ENCODE measurements around the gene TGFBRAP1.

TGFBRAP1 gene

DNA sequence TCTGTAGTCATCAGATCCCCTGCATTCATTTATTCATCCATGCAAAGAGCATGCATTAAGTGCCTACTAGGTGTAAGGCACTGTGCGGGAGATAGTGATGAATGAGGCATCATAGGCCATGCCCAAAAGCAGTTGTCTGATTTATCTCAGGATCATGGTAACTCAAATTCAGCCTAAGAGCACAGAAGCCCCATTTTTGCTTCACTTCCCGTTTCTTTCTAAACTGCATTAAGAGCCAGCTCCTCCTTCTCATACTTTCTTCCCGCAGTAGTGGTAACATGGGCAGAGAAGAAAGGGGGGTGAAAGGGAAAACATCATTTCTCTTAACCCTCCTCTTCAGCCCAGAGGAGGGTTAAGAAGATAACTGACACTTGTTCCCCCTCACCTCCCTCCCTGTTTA, 85.1 kb downstream of the TGFBRAP1 start:
- TF ChIP-seq, protein P1, sequence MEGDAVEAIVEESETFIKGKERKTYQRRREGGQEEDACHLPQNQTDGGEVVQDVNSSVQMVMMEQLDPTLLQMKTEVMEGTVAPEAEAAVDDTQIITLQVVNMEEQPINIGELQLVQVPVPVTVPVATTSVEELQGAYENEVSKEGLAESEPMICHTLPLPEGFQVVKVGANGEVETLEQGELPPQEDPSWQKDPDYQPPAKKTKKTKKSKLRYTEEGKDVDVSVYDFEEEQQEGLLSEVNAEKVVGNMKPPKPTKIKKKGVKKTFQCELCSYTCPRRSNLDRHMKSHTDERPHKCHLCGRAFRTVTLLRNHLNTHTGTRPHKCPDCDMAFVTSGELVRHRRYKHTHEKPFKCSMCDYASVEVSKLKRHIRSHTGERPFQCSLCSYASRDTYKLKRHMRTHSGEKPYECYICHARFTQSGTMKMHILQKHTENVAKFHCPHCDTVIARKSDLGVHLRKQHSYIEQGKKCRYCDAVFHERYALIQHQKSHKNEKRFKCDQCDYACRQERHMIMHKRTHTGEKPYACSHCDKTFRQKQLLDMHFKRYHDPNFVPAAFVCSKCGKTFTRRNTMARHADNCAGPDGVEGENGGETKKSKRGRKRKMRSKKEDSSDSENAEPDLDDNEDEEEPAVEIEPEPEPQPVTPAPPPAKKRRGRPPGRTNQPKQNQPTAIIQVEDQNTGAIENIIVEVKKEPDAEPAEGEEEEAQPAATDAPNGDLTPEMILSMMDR (IDR thresholded peaks at IDR 0.05; ENCODE audit: control extremely low read depth, extremely low read depth, low read depth, missing control alignments) = no peak
- ChIA-PET POLR2A (no interaction called here), CTCF (interaction anchor here (18.6 kb wide), 1 partner anchor 128 kb away, joined by 492 read pairs; no protein-coding TSS in a partner anchor)
- no peak for DNase-seq (ENCODE audit: extremely low spot score)

DNA sequence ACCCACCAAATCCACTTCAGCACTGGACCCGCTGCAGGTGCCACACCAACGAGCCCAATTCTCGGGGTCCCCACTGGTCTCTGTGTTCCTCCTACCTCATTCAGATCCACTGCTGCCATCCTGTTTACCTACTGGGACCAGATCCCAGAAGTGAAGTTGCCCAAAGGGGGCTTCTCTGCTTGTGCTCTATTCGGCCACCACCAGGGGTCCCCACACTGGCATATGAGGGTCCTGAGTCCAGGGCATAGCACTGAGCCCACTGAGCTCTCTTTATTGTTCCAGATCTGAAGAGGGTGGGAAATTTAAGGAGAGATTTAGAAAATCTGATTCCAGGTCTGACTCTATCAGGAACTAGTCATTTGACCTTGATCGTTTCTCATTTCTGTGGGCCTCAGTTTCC, 85.6 kb downstream of the TGFBRAP1 start:
- TF ChIP-seq, protein P1 (IDR thresholded peaks at IDR 0.05; ENCODE audit: control extremely low read depth, extremely low read depth, low read depth, missing control alignments) = no peak
- DNase-seq (ENCODE audit: extremely low spot score) = no peak
- ChIA-PET CTCF (interaction anchor here (1.0 to 18.6 kb wide), 2 partner anchors 15 to 127 kb away, joined by 3 to 492 read pairs; no protein-coding TSS in a partner anchor), POLR2A (no interaction called here)

DNA sequence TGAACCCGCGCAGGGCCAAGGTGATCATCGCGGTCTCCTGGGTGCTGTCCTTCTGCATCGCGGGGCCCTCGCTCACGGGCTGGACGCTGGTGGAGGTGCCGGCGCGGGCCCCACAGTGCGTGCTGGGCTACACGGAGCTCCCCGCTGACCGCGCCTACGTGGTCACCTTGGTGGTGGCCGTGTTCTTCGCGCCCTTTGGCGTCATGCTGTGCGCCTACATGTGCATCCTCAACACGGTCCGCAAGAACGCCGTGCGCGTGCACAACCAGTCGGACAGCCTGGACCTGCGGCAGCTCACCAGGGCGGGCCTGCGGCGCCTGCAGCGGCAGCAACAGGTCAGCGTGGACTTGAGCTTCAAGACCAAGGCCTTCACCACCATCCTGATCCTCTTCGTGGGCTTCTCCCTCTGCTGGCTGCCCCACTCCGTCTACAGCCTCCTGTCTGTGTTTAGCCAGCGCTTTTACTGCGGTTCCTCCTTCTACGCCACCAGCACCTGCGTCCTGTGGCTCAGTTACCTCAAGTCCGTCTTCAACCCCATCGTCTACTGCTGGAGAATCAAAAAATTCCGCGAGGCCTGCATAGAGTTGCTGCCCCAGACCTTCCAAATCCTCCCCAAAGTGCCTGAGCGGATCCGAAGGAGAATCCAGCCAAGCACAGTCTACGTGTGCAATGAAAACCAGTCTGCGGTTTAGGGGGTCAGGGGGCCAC, 87.1 kb downstream of the TGFBRAP1 start:
- TF ChIP-seq, protein P1 (IDR thresholded peaks at IDR 0.05; ENCODE audit: control extremely low read depth, extremely low read depth, low read depth, missing control alignments) = no peak
- ChIA-PET CTCF (interaction anchor here (1.2 to 18.6 kb wide), 3 partner anchors 12 to 126 kb away, joined by 4 to 492 read pairs (median 6); no protein-coding TSS in a partner anchor), POLR2A (no interaction called here)
- no peak for DNase-seq (ENCODE audit: extremely low spot score)

DNA sequence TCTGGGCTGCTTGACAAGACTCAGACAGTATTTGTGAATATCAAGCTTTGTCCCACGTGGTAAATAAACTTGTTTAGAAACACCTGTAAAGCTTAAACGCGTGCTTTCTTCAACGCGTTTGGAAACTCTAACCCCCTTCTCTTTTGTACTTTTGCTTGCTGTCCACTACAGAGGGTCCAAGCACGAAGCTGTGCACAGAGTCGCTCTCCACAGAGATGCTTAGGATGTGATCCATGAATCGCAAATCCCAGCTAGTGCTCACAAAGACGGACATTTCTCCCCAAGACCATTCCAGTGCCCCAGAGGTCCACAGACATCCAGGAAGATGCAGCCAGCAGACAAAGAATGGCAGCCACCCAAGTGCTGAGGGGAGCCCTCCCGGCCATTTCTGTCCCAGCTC, 88.1 kb downstream of the TGFBRAP1 start, which contains the start of gene GPR45:
GPR45 (plus strand) TSS at position 301 of the 400 bp plus-strand sequence. CDS start 116 bp downstream, outside the sequence.
- CTCF ChIA-PET = interaction anchor here (0.5 to 18.6 kb wide), 5 partner anchors 11 to 143 kb away, joined by 3 to 492 read pairs (median 6); no protein-coding TSS in a partner anchor
- no peak for DNase-seq (ENCODE audit: extremely low spot score)
- POLR2A ChIA-PET = no interaction called here
- TF ChIP-seq, protein P1 (IDR thresholded peaks at IDR 0.05; ENCODE audit: control extremely low read depth, extremely low read depth, low read depth, missing control alignments) = no peak

DNA sequence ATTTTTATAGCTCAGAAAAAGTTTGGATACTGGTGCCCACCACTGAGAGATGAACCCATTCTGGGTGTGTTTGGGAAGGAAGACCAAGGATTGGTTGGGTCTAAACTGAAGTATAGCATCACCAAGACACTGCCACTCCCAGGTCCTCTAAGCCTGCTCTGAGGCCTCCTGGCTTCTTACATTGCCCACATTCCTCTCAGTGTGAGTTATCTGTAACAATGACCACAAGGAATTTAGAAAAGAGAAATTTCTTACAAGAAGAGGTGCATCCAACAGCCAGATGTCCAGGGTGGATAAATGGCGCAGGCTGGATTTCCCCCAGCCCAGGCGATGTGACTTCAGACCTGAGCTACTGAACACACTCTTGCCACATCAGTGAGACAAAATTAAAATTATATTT, 89.6 kb downstream of the TGFBRAP1 start:
- CTCF ChIA-PET = interaction anchor here (0.7 to 18.6 kb wide), 5 partner anchors 11 to 145 kb away, joined by 3 to 492 read pairs (median 4); no protein-coding TSS in a partner anchor
- TF ChIP-seq, protein P1 (IDR thresholded peaks at IDR 0.05; ENCODE audit: control extremely low read depth, extremely low read depth, low read depth, missing control alignments) = no peak
- no peak for DNase-seq (ENCODE audit: extremely low spot score)
- POLR2A ChIA-PET = no interaction called here

DNA sequence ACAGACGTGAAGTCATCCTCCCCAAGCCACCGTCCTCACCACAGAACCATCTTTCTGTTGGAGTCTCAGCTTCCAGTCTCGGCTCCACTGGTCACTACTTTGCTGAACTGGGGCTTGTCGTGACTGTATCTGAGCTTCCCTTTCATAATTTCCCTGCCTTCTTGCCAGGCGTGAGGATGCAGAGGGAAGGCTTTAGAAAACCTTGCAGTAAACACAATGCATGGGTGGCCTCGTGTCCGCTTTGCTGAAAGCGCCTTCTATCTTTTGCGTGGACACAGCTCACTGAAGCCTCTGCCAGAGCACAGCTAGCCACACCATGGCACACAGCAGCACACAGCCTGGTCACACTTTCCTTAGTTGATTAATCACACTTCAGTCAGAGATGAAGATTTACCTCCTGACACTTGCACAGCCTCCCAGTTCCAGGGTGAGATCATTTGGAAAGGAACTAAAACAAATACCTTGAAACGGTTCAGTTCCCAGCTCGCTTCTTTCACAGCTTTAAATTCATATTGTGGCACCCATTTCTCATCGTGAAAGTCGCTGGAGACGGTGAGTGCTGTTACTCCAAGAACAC, 90.8 kb downstream of the TGFBRAP1 start:
- ChIA-PET POLR2A (no interaction called here), CTCF (interaction anchor here (0.8 to 18.6 kb wide), 14 partner anchors 9 to 224 kb away, joined by 3 to 492 read pairs (median 4); no protein-coding TSS in a partner anchor)
- TF ChIP-seq, protein P1 (IDR thresholded peaks at IDR 0.05; ENCODE audit: control extremely low read depth, extremely low read depth, low read depth, missing control alignments) = no peak
- DNase-seq (ENCODE audit: extremely low spot score) = no peak

All from GM10248 (cell line).